Neural cell (in vitro differentiated cells): Measurements from ENCODE around the gene DISP3. TPM values are rescaled to one million over a fixed set of nuclear protein-coding genes. Genes with fewer than 3 reads are reported as not detected.

Experiments used
- H2AFZ ChIP-seq: fragments of 200-600, 300-800 bp; sonication (generic), shearing (Covaris generic); 2 replicates; pipeline ENCODE4 v1.6.0; 2014; ENCODE audit warnings: low read depth, mild to moderate bottlenecking, antibody characterized with exemption, low read length, moderate library complexity
- H3F3A ChIP-seq: fragments of 200-600 bp; shearing (Covaris generic); 2 replicates; pipeline ENCODE4 v1.6.1; 2016; ENCODE audit warnings: mild to moderate bottlenecking, moderate library complexity, mixed read lengths, antibody characterized with exemption, low read length; ENCODE audit not compliant: insufficient read depth, poor library complexity, severe bottlenecking
- H3K27ac ChIP-seq: fragments of 200-600, 300-800 bp; sonication (generic), shearing (Covaris generic); 2 replicates; pipeline ENCODE4 v1.5.1; 2014; ENCODE audit warnings: mild to moderate bottlenecking, low read length, moderate library complexity
- H3K27me3 ChIP-seq: fragments of 300-800, 200-600 bp; sonication (generic), shearing (Covaris generic); 2 replicates; pipeline ENCODE4 v1.6.0; 2014; ENCODE audit warnings: mild to moderate bottlenecking, low read depth, low read length, moderate library complexity; ENCODE audit not compliant: insufficient read depth
- H3K36me3 ChIP-seq: fragments of 300-800, 200-600 bp; sonication (generic), shearing (Covaris generic); 2 replicates; pipeline ENCODE4 v1.5.1; 2014; ENCODE audit warnings: mild to moderate bottlenecking, antibody characterized with exemption, low read length, moderate library complexity; ENCODE audit not compliant: insufficient read depth
- H3K4me2 ChIP-seq: fragments of 300-800, 200-600 bp; sonication (generic), shearing (Covaris generic); 2 replicates; pipeline ENCODE4 v1.6.0; 2014; ENCODE audit warnings: mild to moderate bottlenecking, low read length
- H3K4me3 ChIP-seq: fragments of 300-800, 200-600 bp; sonication (generic), shearing (Covaris generic); 2 replicates; pipeline ENCODE4 v1.5.1; 2014; ENCODE audit warnings: mild to moderate bottlenecking, low read length, moderate library complexity
- H3K79me2 ChIP-seq: fragments of 200-600 bp; shearing (Covaris generic); replicated peaks from 2 replicates; pipeline ENCODE4 v1.6.0; 2014; ENCODE audit warnings: mild to moderate bottlenecking, low read length, moderate library complexity; ENCODE audit not compliant: insufficient read depth
- H3K9ac ChIP-seq: fragments of 300-800, 200-600 bp; sonication (generic), shearing (Covaris generic); 2 replicates; pipeline ENCODE4 v1.6.1; 2016; ENCODE audit warnings: mild to moderate bottlenecking, low read length, mixed read lengths
- H3K9me2 ChIP-seq: fragments of 200-600 bp; shearing (Covaris generic); 2 replicates; pipeline ENCODE4 v1.6.1; 2016; ENCODE audit warnings: mild to moderate bottlenecking, low read length, mixed read lengths; ENCODE audit not compliant: insufficient read depth
- H3K9me3 ChIP-seq: fragments of 200-600, 300-800 bp; sonication (generic), shearing (Covaris generic); 2 replicates; pipeline ENCODE4 v1.6.1; 2016; ENCODE audit warnings: mild to moderate bottlenecking, mixed run types, low read length, moderate library complexity, mixed read lengths
- H4K20me1 ChIP-seq: fragments of 200-600 bp; shearing (Covaris generic); 2 replicates; pipeline ENCODE4 v1.6.1; 2016; ENCODE audit warnings: mild to moderate bottlenecking, mixed run types; ENCODE audit not compliant: insufficient read depth
- EP300 ChIP-seq: fragments of 450-650 bp; conservative IDR thresholded peaks from 2 replicates; pipeline ENCODE4 v1.6.1; 2014; ENCODE audit warnings: antibody characterized with exemption, mild to moderate bottlenecking, moderate library complexity; ENCODE audit not compliant: poor library complexity, severe bottlenecking
- EZH2 ChIP-seq: fragments of 200-600, 300-800 bp; shearing (Covaris generic), sonication (generic); IDR thresholded peaks from 2 replicates; pipeline ENCODE4 v1.6.1; 2014; ENCODE audit warnings: antibody characterized with exemption, low read length, borderline replicate concordance, mild to moderate bottlenecking; ENCODE audit not compliant: insufficient read depth, poor library complexity, severe bottlenecking
- MXI1 ChIP-seq: fragments of 450-650 bp; conservative IDR thresholded peaks from 2 replicates; pipeline ENCODE4 v1.6.1; 2014; ENCODE audit warnings: antibody characterized with exemption, mild to moderate bottlenecking; ENCODE audit not compliant: poor library complexity, severe bottlenecking
- POLR2AphosphoS5 ChIP-seq: IDR thresholded peaks from 2 replicates; pipeline ENCODE4 v1.6.1; 2012
- RAD21 ChIP-seq: fragments of 450-650 bp; conservative IDR thresholded peaks from 2 replicates; pipeline ENCODE4 v1.6.1; 2014; ENCODE audit warnings: antibody characterized with exemption, mild to moderate bottlenecking, moderate library complexity
- SMC3 ChIP-seq: fragments of 450-650 bp; conservative IDR thresholded peaks from 2 replicates; pipeline ENCODE4 v1.6.1; 2014; ENCODE audit warnings: antibody characterized with exemption, mild to moderate bottlenecking, moderate library complexity; ENCODE audit not compliant: poor library complexity
- TAF1 ChIP-seq: IDR thresholded peaks from 2 replicates; pipeline ENCODE4 v1.6.1; 2012; ENCODE audit warnings: low read depth
- polyA plus RNA-seq: library from polyadenylated mRNA; depleted of rRNA; stranded (reverse); fragments of >200 nt; gene quantifications from 2 replicates; pipeline ENCODE4 v1.2.3, GENCODE V29; 2014
- TF ChIP-seq, protein P1 (sequence below): IDR thresholded peaks from 2 replicates; pipeline ENCODE4 v1.6.1; 2012; ENCODE audit warnings: borderline replicate concordance
- TF ChIP-seq, protein P2 (sequence below): fragments of 450-650 bp; IDR thresholded peaks from 2 replicates; pipeline ENCODE4 v1.5.1; 2014; ENCODE audit warnings: antibody characterized with exemption, mild to moderate bottlenecking, moderate library complexity; ENCODE audit not compliant: poor library complexity, severe bottlenecking

The DISP3 gene
- polyA plus RNA-seq, 1 donor from 2014 or later = 14.9 TPM

- Histone ChIP-seq H3K9ac (no peak overlapping the region), H3K79me2 (no peaks in the 10 kb centered on the region), H3K27ac (no peak overlapping the region), H3K4me3 (no peak overlapping the region), H4K20me1 (no peaks in the 10 kb centered on the region), H3K36me3 (no peaks in the 10 kb centered on the region), H3K9me2 (no peaks in the 10 kb centered on the region), H3K9me3 (no peaks in the 10 kb centered on the region), H3K4me2 (no peak overlapping the region), H3F3A (no peaks in the 10 kb centered on the region), H2AFZ (no peak overlapping the region), H3K27me3 (no peaks in the 10 kb centered on the region)
- TF ChIP-seq RAD21 = no peak
- no peak for TF ChIP-seq EZH2
- no peak for TF ChIP-seq MXI1
- TF ChIP-seq, protein P1, sequence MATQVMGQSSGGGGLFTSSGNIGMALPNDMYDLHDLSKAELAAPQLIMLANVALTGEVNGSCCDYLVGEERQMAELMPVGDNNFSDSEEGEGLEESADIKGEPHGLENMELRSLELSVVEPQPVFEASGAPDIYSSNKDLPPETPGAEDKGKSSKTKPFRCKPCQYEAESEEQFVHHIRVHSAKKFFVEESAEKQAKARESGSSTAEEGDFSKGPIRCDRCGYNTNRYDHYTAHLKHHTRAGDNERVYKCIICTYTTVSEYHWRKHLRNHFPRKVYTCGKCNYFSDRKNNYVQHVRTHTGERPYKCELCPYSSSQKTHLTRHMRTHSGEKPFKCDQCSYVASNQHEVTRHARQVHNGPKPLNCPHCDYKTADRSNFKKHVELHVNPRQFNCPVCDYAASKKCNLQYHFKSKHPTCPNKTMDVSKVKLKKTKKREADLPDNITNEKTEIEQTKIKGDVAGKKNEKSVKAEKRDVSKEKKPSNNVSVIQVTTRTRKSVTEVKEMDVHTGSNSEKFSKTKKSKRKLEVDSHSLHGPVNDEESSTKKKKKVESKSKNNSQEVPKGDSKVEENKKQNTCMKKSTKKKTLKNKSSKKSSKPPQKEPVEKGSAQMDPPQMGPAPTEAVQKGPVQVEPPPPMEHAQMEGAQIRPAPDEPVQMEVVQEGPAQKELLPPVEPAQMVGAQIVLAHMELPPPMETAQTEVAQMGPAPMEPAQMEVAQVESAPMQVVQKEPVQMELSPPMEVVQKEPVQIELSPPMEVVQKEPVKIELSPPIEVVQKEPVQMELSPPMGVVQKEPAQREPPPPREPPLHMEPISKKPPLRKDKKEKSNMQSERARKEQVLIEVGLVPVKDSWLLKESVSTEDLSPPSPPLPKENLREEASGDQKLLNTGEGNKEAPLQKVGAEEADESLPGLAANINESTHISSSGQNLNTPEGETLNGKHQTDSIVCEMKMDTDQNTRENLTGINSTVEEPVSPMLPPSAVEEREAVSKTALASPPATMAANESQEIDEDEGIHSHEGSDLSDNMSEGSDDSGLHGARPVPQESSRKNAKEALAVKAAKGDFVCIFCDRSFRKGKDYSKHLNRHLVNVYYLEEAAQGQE = no peak
- TF ChIP-seq, protein P2, sequence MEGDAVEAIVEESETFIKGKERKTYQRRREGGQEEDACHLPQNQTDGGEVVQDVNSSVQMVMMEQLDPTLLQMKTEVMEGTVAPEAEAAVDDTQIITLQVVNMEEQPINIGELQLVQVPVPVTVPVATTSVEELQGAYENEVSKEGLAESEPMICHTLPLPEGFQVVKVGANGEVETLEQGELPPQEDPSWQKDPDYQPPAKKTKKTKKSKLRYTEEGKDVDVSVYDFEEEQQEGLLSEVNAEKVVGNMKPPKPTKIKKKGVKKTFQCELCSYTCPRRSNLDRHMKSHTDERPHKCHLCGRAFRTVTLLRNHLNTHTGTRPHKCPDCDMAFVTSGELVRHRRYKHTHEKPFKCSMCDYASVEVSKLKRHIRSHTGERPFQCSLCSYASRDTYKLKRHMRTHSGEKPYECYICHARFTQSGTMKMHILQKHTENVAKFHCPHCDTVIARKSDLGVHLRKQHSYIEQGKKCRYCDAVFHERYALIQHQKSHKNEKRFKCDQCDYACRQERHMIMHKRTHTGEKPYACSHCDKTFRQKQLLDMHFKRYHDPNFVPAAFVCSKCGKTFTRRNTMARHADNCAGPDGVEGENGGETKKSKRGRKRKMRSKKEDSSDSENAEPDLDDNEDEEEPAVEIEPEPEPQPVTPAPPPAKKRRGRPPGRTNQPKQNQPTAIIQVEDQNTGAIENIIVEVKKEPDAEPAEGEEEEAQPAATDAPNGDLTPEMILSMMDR = no peak
- TF ChIP-seq EP300 = no peak
- TF ChIP-seq POLR2AphosphoS5 = no peak
- TF ChIP-seq SMC3 = no peak
- no peak for TF ChIP-seq TAF1
Observed at GRCh38 chr1:11462224-11462923, 16.6 kb upstream of the DISP3 start.

DNA sequence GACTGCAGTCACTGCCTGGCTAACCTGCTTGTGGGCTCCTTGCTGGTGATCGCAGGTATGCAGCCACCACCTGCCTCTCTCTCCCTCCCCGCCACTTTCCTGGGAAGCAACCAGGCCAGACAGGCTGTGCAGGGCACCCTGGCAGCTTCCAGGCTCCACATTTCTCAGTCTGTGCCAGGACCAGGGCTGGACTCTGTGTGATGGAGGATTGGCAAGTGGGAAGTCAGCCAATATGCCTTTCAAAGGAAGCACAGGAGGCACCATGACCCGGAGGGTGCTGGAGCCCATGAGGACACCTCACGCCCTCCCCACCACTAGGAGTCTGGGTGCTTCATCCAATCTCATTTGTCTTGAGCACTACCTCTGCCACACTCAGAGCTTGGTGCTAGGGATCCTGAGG lies 15.8 kb upstream of the DISP3 start:
- Histone ChIP-seq H3K27ac (no peak overlapping the region), H3K4me2 (no peak overlapping the region)
- no peak for TF ChIP-seq SMC3
- TF ChIP-seq RAD21 = no peak
- TF ChIP-seq TAF1 = no peak
- TF ChIP-seq, protein P1 = no peak
- no peak for TF ChIP-seq MXI1
- TF ChIP-seq EP300 = no peak
- no peak for TF ChIP-seq EZH2

More for the DNA sequence above, 15.8 kb upstream of the DISP3 start:
- no peak overlapping the region for H3K4me3 ChIP-seq
- no peaks in the 10 kb centered on the region for H3K9me3 ChIP-seq
- H3K36me3 ChIP-seq = no peaks in the 10 kb centered on the region
- no peaks in the 10 kb centered on the region for H3F3A ChIP-seq
- H2AFZ ChIP-seq = no peak overlapping the region
- H3K79me2 ChIP-seq = no peaks in the 10 kb centered on the region
- no peak overlapping the region for H3K9ac ChIP-seq
- no peaks in the 10 kb centered on the region for H3K9me2 ChIP-seq
- no peaks in the 10 kb centered on the region for H3K27me3 ChIP-seq
- H4K20me1 ChIP-seq = no peaks in the 10 kb centered on the region
